K562 (cell line): Measurements from ENCODE around the gene PUSL1. TPM values are rescaled to one million over a fixed set of nuclear protein-coding genes. Genes with fewer than 3 reads are reported as not detected.

Source experiments
- ARID2 ChIP-seq: fragments of 450-650 bp; IDR thresholded peaks from 2 replicates; pipeline ENCODE4 v1.6.1; 2017; ENCODE audit warnings: antibody characterized with exemption, mild to moderate bottlenecking
- BACH1 ChIP-seq: fragments of 200-800 bp; sonication (Bioruptor generic); IDR thresholded peaks from 2 replicates; pipeline ENCODE4 v1.6.1; 2016; ENCODE audit warnings: missing genetic modification characterization, missing compliant biosample characterization
- BRD4 ChIP-seq: fragments of 200-600 bp; sonication (generic); IDR thresholded peaks from 2 replicates; pipeline ENCODE4 v1.6.1; 2017; ENCODE audit warnings: inconsistent platforms
- FOXK1 ChIP-seq: sonication (generic); formaldehyde crosslinking; IDR thresholded peaks from 2 replicates; pipeline ENCODE4 v1.8.0; 2022; ENCODE audit warnings: missing genetic modification reagents, mild to moderate bottlenecking, borderline replicate concordance
- RFX7 ChIP-seq: fragments of 250-450 bp; sonication (Bioruptor Pico); IDR thresholded peaks from 2 replicates; pipeline ENCODE4 v1.5.1; 2021; ENCODE audit warnings: mild to moderate bottlenecking
- SREBF2 ChIP-seq: sonication (generic); formaldehyde crosslinking; IDR thresholded peaks from 2 replicates; pipeline ENCODE4 v1.4.0; 2020; ENCODE audit warnings: mild to moderate bottlenecking, missing genetic modification reagents
- polyA plus RNA-seq, 8 experiments: library from polyadenylated mRNA; depleted of rRNA in 4 of 8; stranded (reverse) in 5 of 8; unstranded in 3 of 8; fragments of >200 nt; fragmentation: Nextera tagmentation in 2 of 8; fragmentation: Illumina TruSeq in 1 of 8; extraction: Ambion mirVana in 2 of 8; extraction: Trizol in 1 of 8; gene quantifications; 2 replicates each; pipeline versions ENCODE4 v1.2.1 to v1.2.3, GENCODE V29; 2011 to 2014; ENCODE audit warnings: inconsistent platforms in 1 of 8, missing spikeins in 1 of 8
- total RNA-seq, 7 experiments: library from RNA; depleted of rRNA in 6 of 7; stranded (reverse); fragments of >200 nt in 6 of 7; fragmentation: Illumina TruSeq in 2 of 7; extraction: Trizol in 2 of 7; gene quantifications; 2 replicates each; pipeline versions ENCODE4 v1.2.1 to v1.2.3, GENCODE V29; 2011 to 2021; ENCODE audit warnings: low replicate concordance in 1 of 7
- TF ChIP-seq, protein P1 (sequence below): fragments of 200-600 bp; sonication (generic); IDR thresholded peaks from one replicate; pipeline ENCODE4 v1.6.1; 2012; ENCODE audit warnings: mild to moderate bottlenecking, low read depth, low read length, inconsistent platforms
- TF ChIP-seq, protein P2 (sequence below): fragments of 250-450 bp; sonication (Bioruptor Pico); IDR thresholded peaks from 2 replicates; pipeline ENCODE4 v1.4.0; 2020; ENCODE audit warnings: mild to moderate bottlenecking, moderate library complexity, borderline replicate concordance
- TF ChIP-seq, protein P3 (sequence below): fragments of 250-450 bp; sonication (Bioruptor Pico); IDR thresholded peaks from 2 replicates; pipeline ENCODE4 v1.5.0; 2020; ENCODE audit warnings: mild to moderate bottlenecking
- TF ChIP-seq, protein P4 (sequence below): fragments of 250-450 bp; sonication (Bioruptor Pico); IDR thresholded peaks from 2 replicates; pipeline ENCODE4 v1.6.1; 2021; ENCODE audit warnings: mild to moderate bottlenecking

PUSL1 gene
- total and polyA plus RNA-seq, 9 of the 15 experiments (the other 6 are each of a cell fraction or from before 2014, with no cell fraction given), result 0.62 to 86.9 (median 13.6) TPM

GRCh38 chr1:1329304-1330210 lies 21.2 kb downstream of the PUSL1 start (continued):
- TF ChIP-seq, protein P1, sequence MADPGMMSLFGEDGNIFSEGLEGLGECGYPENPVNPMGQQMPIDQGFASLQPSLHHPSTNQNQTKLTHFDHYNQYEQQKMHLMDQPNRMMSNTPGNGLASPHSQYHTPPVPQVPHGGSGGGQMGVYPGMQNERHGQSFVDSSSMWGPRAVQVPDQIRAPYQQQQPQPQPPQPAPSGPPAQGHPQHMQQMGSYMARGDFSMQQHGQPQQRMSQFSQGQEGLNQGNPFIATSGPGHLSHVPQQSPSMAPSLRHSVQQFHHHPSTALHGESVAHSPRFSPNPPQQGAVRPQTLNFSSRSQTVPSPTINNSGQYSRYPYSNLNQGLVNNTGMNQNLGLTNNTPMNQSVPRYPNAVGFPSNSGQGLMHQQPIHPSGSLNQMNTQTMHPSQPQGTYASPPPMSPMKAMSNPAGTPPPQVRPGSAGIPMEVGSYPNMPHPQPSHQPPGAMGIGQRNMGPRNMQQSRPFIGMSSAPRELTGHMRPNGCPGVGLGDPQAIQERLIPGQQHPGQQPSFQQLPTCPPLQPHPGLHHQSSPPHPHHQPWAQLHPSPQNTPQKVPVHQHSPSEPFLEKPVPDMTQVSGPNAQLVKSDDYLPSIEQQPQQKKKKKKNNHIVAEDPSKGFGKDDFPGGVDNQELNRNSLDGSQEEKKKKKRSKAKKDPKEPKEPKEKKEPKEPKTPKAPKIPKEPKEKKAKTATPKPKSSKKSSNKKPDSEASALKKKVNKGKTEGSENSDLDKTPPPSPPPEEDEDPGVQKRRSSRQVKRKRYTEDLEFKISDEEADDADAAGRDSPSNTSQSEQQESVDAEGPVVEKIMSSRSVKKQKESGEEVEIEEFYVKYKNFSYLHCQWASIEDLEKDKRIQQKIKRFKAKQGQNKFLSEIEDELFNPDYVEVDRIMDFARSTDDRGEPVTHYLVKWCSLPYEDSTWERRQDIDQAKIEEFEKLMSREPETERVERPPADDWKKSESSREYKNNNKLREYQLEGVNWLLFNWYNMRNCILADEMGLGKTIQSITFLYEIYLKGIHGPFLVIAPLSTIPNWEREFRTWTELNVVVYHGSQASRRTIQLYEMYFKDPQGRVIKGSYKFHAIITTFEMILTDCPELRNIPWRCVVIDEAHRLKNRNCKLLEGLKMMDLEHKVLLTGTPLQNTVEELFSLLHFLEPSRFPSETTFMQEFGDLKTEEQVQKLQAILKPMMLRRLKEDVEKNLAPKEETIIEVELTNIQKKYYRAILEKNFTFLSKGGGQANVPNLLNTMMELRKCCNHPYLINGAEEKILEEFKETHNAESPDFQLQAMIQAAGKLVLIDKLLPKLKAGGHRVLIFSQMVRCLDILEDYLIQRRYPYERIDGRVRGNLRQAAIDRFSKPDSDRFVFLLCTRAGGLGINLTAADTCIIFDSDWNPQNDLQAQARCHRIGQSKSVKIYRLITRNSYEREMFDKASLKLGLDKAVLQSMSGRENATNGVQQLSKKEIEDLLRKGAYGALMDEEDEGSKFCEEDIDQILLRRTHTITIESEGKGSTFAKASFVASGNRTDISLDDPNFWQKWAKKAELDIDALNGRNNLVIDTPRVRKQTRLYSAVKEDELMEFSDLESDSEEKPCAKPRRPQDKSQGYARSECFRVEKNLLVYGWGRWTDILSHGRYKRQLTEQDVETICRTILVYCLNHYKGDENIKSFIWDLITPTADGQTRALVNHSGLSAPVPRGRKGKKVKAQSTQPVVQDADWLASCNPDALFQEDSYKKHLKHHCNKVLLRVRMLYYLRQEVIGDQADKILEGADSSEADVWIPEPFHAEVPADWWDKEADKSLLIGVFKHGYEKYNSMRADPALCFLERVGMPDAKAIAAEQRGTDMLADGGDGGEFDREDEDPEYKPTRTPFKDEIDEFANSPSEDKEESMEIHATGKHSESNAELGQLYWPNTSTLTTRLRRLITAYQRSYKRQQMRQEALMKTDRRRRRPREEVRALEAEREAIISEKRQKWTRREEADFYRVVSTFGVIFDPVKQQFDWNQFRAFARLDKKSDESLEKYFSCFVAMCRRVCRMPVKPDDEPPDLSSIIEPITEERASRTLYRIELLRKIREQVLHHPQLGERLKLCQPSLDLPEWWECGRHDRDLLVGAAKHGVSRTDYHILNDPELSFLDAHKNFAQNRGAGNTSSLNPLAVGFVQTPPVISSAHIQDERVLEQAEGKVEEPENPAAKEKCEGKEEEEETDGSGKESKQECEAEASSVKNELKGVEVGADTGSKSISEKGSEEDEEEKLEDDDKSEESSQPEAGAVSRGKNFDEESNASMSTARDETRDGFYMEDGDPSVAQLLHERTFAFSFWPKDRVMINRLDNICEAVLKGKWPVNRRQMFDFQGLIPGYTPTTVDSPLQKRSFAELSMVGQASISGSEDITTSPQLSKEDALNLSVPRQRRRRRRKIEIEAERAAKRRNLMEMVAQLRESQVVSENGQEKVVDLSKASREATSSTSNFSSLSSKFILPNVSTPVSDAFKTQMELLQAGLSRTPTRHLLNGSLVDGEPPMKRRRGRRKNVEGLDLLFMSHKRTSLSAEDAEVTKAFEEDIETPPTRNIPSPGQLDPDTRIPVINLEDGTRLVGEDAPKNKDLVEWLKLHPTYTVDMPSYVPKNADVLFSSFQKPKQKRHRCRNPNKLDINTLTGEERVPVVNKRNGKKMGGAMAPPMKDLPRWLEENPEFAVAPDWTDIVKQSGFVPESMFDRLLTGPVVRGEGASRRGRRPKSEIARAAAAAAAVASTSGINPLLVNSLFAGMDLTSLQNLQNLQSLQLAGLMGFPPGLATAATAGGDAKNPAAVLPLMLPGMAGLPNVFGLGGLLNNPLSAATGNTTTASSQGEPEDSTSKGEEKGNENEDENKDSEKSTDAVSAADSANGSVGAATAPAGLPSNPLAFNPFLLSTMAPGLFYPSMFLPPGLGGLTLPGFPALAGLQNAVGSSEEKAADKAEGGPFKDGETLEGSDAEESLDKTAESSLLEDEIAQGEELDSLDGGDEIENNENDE, result peak; percentile 6
- TF ChIP-seq FOXK1 (no peak), RFX7 (CRISPR knock-in tag) (no peak), BACH1 (tag) (no peak), SREBF2 (CRISPR knock-in tag) (no peak), ARID2 (no peak), BRD4 (no peak)
- TF ChIP-seq, protein P2, sequence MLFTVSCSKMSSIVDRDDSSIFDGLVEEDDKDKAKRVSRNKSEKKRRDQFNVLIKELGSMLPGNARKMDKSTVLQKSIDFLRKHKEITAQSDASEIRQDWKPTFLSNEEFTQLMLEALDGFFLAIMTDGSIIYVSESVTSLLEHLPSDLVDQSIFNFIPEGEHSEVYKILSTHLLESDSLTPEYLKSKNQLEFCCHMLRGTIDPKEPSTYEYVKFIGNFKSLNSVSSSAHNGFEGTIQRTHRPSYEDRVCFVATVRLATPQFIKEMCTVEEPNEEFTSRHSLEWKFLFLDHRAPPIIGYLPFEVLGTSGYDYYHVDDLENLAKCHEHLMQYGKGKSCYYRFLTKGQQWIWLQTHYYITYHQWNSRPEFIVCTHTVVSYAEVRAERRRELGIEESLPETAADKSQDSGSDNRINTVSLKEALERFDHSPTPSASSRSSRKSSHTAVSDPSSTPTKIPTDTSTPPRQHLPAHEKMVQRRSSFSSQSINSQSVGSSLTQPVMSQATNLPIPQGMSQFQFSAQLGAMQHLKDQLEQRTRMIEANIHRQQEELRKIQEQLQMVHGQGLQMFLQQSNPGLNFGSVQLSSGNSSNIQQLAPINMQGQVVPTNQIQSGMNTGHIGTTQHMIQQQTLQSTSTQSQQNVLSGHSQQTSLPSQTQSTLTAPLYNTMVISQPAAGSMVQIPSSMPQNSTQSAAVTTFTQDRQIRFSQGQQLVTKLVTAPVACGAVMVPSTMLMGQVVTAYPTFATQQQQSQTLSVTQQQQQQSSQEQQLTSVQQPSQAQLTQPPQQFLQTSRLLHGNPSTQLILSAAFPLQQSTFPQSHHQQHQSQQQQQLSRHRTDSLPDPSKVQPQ (CRISPR knock-in tag), result no peak
- TF ChIP-seq, protein P3, sequence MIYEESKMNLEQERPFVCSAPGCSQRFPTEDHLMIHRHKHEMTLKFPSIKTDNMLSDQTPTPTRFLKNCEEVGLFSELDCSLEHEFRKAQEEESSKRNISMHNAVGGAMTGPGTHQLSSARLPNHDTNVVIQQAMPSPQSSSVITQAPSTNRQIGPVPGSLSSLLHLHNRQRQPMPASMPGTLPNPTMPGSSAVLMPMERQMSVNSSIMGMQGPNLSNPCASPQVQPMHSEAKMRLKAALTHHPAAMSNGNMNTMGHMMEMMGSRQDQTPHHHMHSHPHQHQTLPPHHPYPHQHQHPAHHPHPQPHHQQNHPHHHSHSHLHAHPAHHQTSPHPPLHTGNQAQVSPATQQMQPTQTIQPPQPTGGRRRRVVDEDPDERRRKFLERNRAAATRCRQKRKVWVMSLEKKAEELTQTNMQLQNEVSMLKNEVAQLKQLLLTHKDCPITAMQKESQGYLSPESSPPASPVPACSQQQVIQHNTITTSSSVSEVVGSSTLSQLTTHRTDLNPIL (CRISPR knock-in tag), result no peak
- TF ChIP-seq, protein P4, sequence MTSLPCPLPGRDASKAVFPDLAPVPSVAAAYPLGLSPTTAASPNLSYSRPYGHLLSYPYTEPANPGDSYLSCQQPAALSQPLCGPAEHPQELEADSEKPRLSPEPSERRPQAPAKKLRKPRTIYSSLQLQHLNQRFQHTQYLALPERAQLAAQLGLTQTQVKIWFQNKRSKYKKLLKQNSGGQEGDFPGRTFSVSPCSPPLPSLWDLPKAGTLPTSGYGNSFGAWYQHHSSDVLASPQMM (CRISPR knock-in tag), result no peak
